Measurements from ENCODE around the gene MAPK1.
"Not testable (repeated sequence)": the region's sequence is repeated elsewhere in the genome, so short reads cannot be mapped to it uniquely, and the experiment has no call there.

MAPK1 gene

DNA sequence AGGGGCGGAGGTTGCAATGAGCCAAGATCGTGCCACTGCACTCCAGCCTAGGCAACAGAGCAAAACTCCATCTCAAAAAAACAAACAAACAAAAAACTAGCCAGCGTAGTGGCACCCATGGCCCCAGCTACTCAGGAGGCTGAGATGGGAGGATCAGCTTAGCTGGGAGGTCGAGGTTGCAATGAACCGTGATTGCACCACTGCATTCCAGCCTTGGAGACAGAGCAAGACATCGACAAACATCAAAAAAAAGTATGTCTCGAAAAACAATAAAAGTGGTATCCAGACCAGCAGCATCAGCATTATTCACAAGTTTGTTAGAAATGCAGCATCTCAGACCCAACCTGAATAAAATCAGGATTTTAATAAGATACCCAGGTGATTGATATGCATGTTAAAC, 6.2 kb upstream of the MAPK1 start:
- no peak for TF ChIP-seq CTCF (IDR thresholded peaks at IDR 0.05; ENCODE audit: low read depth, low read length, missing control alignments)
- H3K4me3 ChIP-seq (ENCODE audit: low read depth, low read length) = no peak overlapping the region
- in situ Hi-C loops (cut with HindIII; ENCODE audit: low sequenced_read_pairs) = no loop called here

GRCh38 chr22:21872741-21873140, 5.3 kb upstream of the MAPK1 start:
- H3K4me3 ChIP-seq (ENCODE audit: low read depth, low read length); DNase-seq (ENCODE audit: low read depth); in situ Hi-C loops (cut with HindIII; ENCODE audit: low sequenced_read_pairs): not testable (repeated sequence)

More for the DNA sequence above, 6.2 kb upstream of the MAPK1 start:
- no peak for DNase-seq (ENCODE audit: low read depth)

DNA sequence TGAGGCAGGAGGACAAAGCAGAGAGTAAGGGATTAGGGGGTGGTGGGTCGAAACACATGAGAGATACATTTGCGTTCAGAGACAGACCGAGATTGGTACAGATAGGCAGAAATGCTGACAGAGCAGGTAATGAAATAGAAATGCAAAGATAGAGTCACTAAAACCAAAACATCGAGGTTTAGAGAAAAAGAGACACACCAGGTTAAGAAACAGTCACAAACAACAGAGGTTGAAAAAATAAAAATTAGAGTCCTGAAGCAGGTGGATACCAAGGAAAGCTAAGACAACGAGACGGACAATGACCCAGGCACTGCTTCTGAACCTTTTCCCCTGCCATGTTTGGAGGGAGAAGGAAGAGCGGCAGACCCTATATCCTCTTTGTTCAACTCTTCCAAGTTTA, 1.2 kb upstream of the MAPK1 start:
- DNase-seq (ENCODE audit: low read depth) = no peak
- in situ Hi-C loops (cut with HindIII; ENCODE audit: low sequenced_read_pairs) = no loop called here
- no peak overlapping the region for H3K4me3 ChIP-seq (ENCODE audit: low read depth, low read length)
- no peak for TF ChIP-seq CTCF (IDR thresholded peaks at IDR 0.05; ENCODE audit: low read depth, low read length, missing control alignments)

DNA sequence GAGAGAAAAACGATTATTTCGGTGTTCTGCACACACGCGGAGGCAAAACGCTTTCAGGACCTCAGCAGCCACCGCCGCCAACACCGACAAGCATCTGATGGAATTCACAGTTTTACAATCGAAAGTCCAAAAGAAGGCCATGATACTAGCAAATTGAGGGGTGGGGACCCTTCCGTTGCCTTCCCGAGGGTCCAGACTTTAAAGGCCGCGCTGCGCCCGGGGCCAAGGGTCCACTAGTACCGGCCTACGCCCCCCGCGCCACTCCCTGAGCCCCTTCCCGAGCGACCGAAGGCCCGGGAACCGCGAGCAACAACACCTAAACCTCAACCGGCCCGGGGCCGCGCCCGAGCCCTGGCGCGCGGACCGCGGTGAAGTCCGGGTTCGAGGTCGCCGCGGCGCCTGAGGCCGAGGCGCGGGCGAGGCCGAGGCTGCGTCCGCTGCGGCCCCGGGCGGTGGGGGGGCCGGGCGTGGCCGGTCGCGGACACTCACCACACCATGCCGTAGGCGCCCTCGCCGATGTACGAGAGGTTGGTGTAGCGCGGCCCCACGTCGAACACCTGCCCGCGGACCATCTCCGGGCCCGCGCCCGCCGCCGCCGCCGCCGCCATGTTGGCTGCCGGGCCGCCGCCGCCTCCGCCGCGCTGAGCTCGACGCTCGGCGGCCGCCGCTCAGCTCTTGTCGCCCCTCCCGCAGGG, 465 bp downstream of the MAPK1 start:
- in situ Hi-C loops (cut with HindIII; ENCODE audit: low sequenced_read_pairs) = no loop called here
- TF ChIP-seq CTCF (IDR thresholded peaks at IDR 0.05; ENCODE audit: low read depth, low read length, missing control alignments) = no peak
- no peak for DNase-seq (ENCODE audit: low read depth)
- peak overlapping the region; percentile 76 for H3K4me3 ChIP-seq (ENCODE audit: low read depth, low read length)

GRCh38 chr22:21865041-21865440, 2.4 kb downstream of the MAPK1 start:
- no peak overlapping the region for H3K4me3 ChIP-seq (ENCODE audit: low read depth, low read length)
- no peak for TF ChIP-seq CTCF (IDR thresholded peaks at IDR 0.05; ENCODE audit: low read depth, low read length, missing control alignments)
- in situ Hi-C loops (cut with HindIII; ENCODE audit: low sequenced_read_pairs) = no loop called here
- DNase-seq (ENCODE audit: low read depth) = peak; percentile 74

- DNase-seq (ENCODE audit: low read depth) = no peak
- H3K4me3 ChIP-seq (ENCODE audit: low read depth, low read length) = no peak overlapping the region
- in situ Hi-C loops (cut with HindIII; ENCODE audit: low sequenced_read_pairs) = no loop called here
- TF ChIP-seq CTCF (IDR thresholded peaks at IDR 0.05; ENCODE audit: low read depth, low read length, missing control alignments) = no peak
Observed at GRCh38 chr22:21862386-21863245, 4.8 kb downstream of the MAPK1 start.

DNA sequence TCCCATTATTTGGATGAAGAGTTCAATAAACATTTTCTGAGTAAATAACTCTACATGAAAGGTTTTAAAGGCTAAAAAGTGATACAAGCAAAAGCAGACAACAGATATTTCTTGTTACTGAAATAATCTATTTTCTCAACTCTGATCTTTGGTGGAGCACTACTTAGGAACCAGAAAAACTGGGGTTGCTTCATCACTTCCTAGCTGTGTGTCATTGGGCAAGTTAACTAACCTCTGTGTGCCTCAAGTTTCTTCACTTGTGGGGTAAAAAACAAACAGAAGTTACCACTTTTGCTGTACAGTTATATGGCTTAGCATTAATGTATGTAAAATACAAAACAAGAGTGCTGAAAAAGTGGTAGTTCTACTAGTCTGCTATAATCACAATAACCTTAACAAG, 5.6 kb downstream of the MAPK1 start:
- H3K4me3 ChIP-seq (ENCODE audit: low read depth, low read length) = no peak overlapping the region
- no peak for DNase-seq (ENCODE audit: low read depth)
- TF ChIP-seq CTCF (IDR thresholded peaks at IDR 0.05; ENCODE audit: low read depth, low read length, missing control alignments) = no peak
- in situ Hi-C loops (cut with HindIII; ENCODE audit: low sequenced_read_pairs) = no loop called here

Data from astrocyte of the cerebellum (primary cell).